Transverse colon (tissue), 4 donors: Measurements from ENCODE around the gene ACTMAP.

ENCODE experiments used
- EP300 ChIP-seq: sonication (generic); formaldehyde crosslinking; IDR thresholded peaks from one replicate; pipeline ENCODE4 v1.6.1; 2017; ENCODE audit warnings: antibody characterized with exemption, low read depth
- POLR2A ChIP-seq: fragments of 450-650 bp; IDR thresholded peaks from one replicate; pipeline ENCODE4 v1.6.1; 2016; ENCODE audit warnings: antibody characterized with exemption, mild to moderate bottlenecking, moderate library complexity
- POLR2AphosphoS5 ChIP-seq, 3 donors: sonication (generic); formaldehyde crosslinking; IDR thresholded peaks; one replicate each; pipeline ENCODE4 v1.6.1; 2016; ENCODE audit warnings: antibody characterized with exemption in 3 of 3
- TF ChIP-seq, protein P1 (sequence below), 5 experiments: fragments of 200-600 bp in 3 of 5; fragments of 450-650 bp in 2 of 5; sonication (generic) in 3 of 5; IDR thresholded peaks; 1 replicate in 2 of 5; 2 replicates in 3 of 5; pipeline ENCODE4 v1.5.1; 2016 to 2017; ENCODE audit warnings: antibody characterized with exemption in 5 of 5, inconsistent platforms in 3 of 5, mild to moderate bottlenecking in 2 of 5, moderate library complexity in 1 of 5

DNA sequence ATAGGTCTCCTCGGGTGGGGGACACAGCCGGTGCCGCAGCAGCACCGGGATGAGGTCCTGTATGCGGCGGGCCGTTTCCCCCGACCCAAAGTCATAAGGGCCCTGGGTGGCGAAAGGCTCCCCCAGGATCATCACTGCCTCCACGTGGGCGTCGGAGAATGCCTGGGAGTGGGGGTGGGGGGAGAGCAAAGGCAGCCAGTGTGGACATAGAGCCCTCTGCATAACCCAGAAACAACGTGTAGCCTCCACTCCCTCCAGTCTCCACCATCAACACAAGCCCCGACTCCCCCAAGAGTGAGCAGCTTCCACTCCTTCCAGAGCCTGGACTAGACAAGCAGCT, 58.1 kb downstream of the ACTMAP start:
- TF ChIP-seq, protein P1, sequence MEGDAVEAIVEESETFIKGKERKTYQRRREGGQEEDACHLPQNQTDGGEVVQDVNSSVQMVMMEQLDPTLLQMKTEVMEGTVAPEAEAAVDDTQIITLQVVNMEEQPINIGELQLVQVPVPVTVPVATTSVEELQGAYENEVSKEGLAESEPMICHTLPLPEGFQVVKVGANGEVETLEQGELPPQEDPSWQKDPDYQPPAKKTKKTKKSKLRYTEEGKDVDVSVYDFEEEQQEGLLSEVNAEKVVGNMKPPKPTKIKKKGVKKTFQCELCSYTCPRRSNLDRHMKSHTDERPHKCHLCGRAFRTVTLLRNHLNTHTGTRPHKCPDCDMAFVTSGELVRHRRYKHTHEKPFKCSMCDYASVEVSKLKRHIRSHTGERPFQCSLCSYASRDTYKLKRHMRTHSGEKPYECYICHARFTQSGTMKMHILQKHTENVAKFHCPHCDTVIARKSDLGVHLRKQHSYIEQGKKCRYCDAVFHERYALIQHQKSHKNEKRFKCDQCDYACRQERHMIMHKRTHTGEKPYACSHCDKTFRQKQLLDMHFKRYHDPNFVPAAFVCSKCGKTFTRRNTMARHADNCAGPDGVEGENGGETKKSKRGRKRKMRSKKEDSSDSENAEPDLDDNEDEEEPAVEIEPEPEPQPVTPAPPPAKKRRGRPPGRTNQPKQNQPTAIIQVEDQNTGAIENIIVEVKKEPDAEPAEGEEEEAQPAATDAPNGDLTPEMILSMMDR (IDR thresholded peaks at IDR 0.05) = no peak
- TF ChIP-seq POLR2A (no peak), POLR2AphosphoS5 (IDR thresholded peaks at IDR 0.05) (no peak), EP300 (no peak)
